H1 (cell line): ENCODE results near the gene PUS7L. TPM values are rescaled to one million over a fixed set of nuclear protein-coding genes. Genes with fewer than 3 reads are reported as not detected.

Experiments
- CTCF ChIA-PET: fragments of 300-600 bp; sonication (Branson Sonifier 250); formaldehyde crosslinking; loops from one replicate; lab custom pipeline; 2021; ENCODE audit not compliant: partially characterized antibody; lab: Charles Lee
- POLR2A ChIA-PET: fragments of 300-600 bp; sonication (Branson Sonifier 250); formaldehyde crosslinking; loops from one replicate; lab custom pipeline; 2021; ENCODE audit warnings: inconsistent platforms; ENCODE audit not compliant: partially characterized antibody; lab: Charles Lee
- DNase-seq, 2 experiments: peaks; one replicate each; pipeline versions ENCODE4 v3.0.0 to v3.0.0-alpha.2; 2010 to 2022; ENCODE audit warnings: low spot score in 2 of 2, low read depth in 1 of 2, mixed read lengths in 1 of 2
- FAIRE-seq: peaks from 2 replicates; lab custom pipeline; 2011; peaks lifted over from hg19 to GRCh38; lab: Jason Lieb, UNC
- H2AFZ ChIP-seq: 2 replicates; pipeline ENCODE4 v1.8.1; 2012; ENCODE audit warnings: low read length, inconsistent platforms
- H2AK5ac ChIP-seq: 2 replicates; pipeline ENCODE4 v1.6.1; 2013; ENCODE audit warnings: low read depth, low read length
- H2BK120ac ChIP-seq: replicated peaks from 2 replicates; pipeline ENCODE3; 2013; ENCODE audit warnings: low read depth, low read length, inconsistent platforms
- H2BK12ac ChIP-seq: 2 replicates; pipeline ENCODE4 v1.6.1; 2013; ENCODE audit warnings: low read depth, low read length
- H2BK15ac ChIP-seq: 2 replicates; pipeline ENCODE4 v1.6.1; 2013; ENCODE audit warnings: low read length
- H2BK20ac ChIP-seq: 2 replicates; pipeline ENCODE4 v1.6.1; 2013; ENCODE audit warnings: low read length
- H2BK5ac ChIP-seq: 2 replicates; pipeline ENCODE4 v1.6.1; 2013; ENCODE audit warnings: low read depth, low read length
- H3K14ac ChIP-seq: 2 replicates; pipeline ENCODE4 v1.6.1; 2013; ENCODE audit warnings: inconsistent platforms; ENCODE audit not compliant: insufficient read length
- H3K18ac ChIP-seq: 2 replicates; pipeline ENCODE4 v1.6.1; 2013; ENCODE audit warnings: low read length; ENCODE audit errors: extremely low read depth
- H3K23ac ChIP-seq: 2 replicates; pipeline ENCODE4 v1.6.1; 2013; ENCODE audit warnings: inconsistent platforms; ENCODE audit not compliant: insufficient read length
- H3K23me2 ChIP-seq: 2 replicates; pipeline ENCODE4 v1.6.1; 2013; ENCODE audit warnings: low read depth, low read length
- H3K27ac ChIP-seq: 2 replicates; pipeline ENCODE4 v1.6.1; 2011; ENCODE audit warnings: low read depth, low read length, inconsistent platforms
- H3K27me3 ChIP-seq, 4 experiments: replicated peaks in 1 of 4; 1 replicate in 1 of 4; 2 replicates in 3 of 4; pipeline versions ENCODE4 v1.6.1 to v1.8.1; 2011 to 2013; ENCODE audit warnings: low read length in 3 of 4, mild to moderate bottlenecking in 3 of 4, inconsistent platforms in 2 of 4, mixed read lengths in 2 of 4, moderate library complexity in 1 of 4; ENCODE audit not compliant: control insufficient read depth in 3 of 4, insufficient read depth in 3 of 4; ENCODE audit errors: extremely low read depth in 1 of 4
- H3K36me3 ChIP-seq, 4 experiments: 2 replicates each; pipeline versions ENCODE4 v1.6.1 to v1.8.1; 2011 to 2013; ENCODE audit warnings: mild to moderate bottlenecking in 4 of 4, low read length in 3 of 4, moderate library complexity in 2 of 4, control low read depth in 1 of 4, inconsistent platforms in 1 of 4; ENCODE audit not compliant: insufficient read depth in 4 of 4, control insufficient read depth in 2 of 4
- H3K4ac ChIP-seq: replicated peaks from 2 replicates; pipeline ENCODE3; 2013; ENCODE audit warnings: low read length, low read depth, mixed read lengths, inconsistent platforms; ENCODE audit not compliant: insufficient read length
- H3K4me1 ChIP-seq, 4 experiments: replicated peaks in 1 of 4; 1 replicate in 1 of 4; 2 replicates in 3 of 4; pipeline versions ENCODE4 v1.6.1 to v1.8.1; 2011 to 2013; ENCODE audit warnings: low read length in 3 of 4, inconsistent platforms in 2 of 4, mixed read lengths in 1 of 4; ENCODE audit not compliant: insufficient read depth in 4 of 4, control insufficient read depth in 3 of 4
- H3K4me2 ChIP-seq, 2 experiments: 2 replicates each; pipeline versions ENCODE4 v1.6.1 to v1.8.1; 2011 to 2013; ENCODE audit warnings: low read depth in 2 of 2, low read length in 2 of 2, control low read depth in 1 of 2, inconsistent platforms in 1 of 2, mild to moderate bottlenecking in 1 of 2; ENCODE audit not compliant: insufficient read depth in 1 of 2
- H3K4me3 ChIP-seq, 4 experiments: fragments of 200-600, 300-600 bp in 1 of 4; sonication (generic), shearing (Covaris generic), sonication (Bioruptor Twin) in 1 of 4; 2 replicates each; pipeline versions ENCODE4 v1.5.1 to v1.8.1; 2011 to 2016; ENCODE audit warnings: low read length in 4 of 4, low read depth in 3 of 4, control low read depth in 2 of 4, inconsistent platforms in 2 of 4, mild to moderate bottlenecking in 2 of 4, mixed read lengths in 1 of 4, moderate library complexity in 1 of 4; ENCODE audit not compliant: insufficient read depth in 2 of 4; ENCODE audit errors: extremely low read depth in 1 of 4
- H3K56ac ChIP-seq: replicated peaks from 2 replicates; pipeline ENCODE3; 2013; ENCODE audit warnings: low read depth, mild to moderate bottlenecking, mixed read lengths, low read length, inconsistent platforms; ENCODE audit not compliant: insufficient read length
- H3K79me1 ChIP-seq: 2 replicates; pipeline ENCODE4 v1.6.1; 2013; ENCODE audit warnings: low read depth, low read length, control low read depth
- H3K79me2 ChIP-seq, 2 experiments: 2 replicates each; pipeline versions ENCODE4 v1.6.1 to v1.8.1; 2012 to 2013; ENCODE audit warnings: low read length in 2 of 2, mild to moderate bottlenecking in 2 of 2, inconsistent platforms in 1 of 2; ENCODE audit not compliant: insufficient read depth in 2 of 2, control insufficient read depth in 1 of 2
- H3K9ac ChIP-seq, 4 experiments: replicated peaks in 1 of 4; 1 replicate in 1 of 4; 2 replicates in 3 of 4; pipeline versions ENCODE4 v1.6.1 to v1.8.1; 2011 to 2013; ENCODE audit warnings: low read depth in 3 of 4, low read length in 3 of 4, control low read depth in 2 of 4, mild to moderate bottlenecking in 2 of 4, moderate library complexity in 2 of 4, inconsistent platforms in 1 of 4; ENCODE audit errors: extremely low read depth in 1 of 4
- H3K9me3 ChIP-seq, 2 experiments: 2 replicates each; pipeline versions ENCODE4 v1.6.1 to v1.8.1; 2012 to 2013; ENCODE audit warnings: mild to moderate bottlenecking in 2 of 2, moderate library complexity in 2 of 2, control low read depth in 1 of 2, inconsistent platforms in 1 of 2, low read depth in 1 of 2, low read length in 1 of 2, mixed read lengths in 1 of 2; ENCODE audit not compliant: insufficient read depth in 2 of 2
- H4K20me1 ChIP-seq, 2 experiments: replicated peaks in 1 of 2; 2 replicates each; pipeline versions ENCODE3 to v1.8.1; 2011 to 2013; ENCODE audit warnings: inconsistent platforms in 2 of 2, low read length in 2 of 2, mild to moderate bottlenecking in 1 of 2; ENCODE audit not compliant: insufficient read depth in 2 of 2, control insufficient read depth in 1 of 2
- H4K5ac ChIP-seq: 2 replicates; pipeline ENCODE4 v1.6.1; 2013; ENCODE audit warnings: low read length, low read depth, mixed read lengths, inconsistent platforms; ENCODE audit not compliant: insufficient read length
- H4K8ac ChIP-seq: 2 replicates; pipeline ENCODE4 v1.8.0; 2013; ENCODE audit warnings: mild to moderate bottlenecking, moderate library complexity, low read length, inconsistent platforms; ENCODE audit not compliant: insufficient read depth; ENCODE audit errors: extremely low read depth
- H4K91ac ChIP-seq: replicated peaks from 2 replicates; pipeline ENCODE3; 2013; ENCODE audit warnings: low read length, mixed read lengths, inconsistent platforms; ENCODE audit not compliant: insufficient read length
- BACH1 ChIP-seq: IDR thresholded peaks from 2 replicates; pipeline ENCODE4 v1.6.1; 2012; ENCODE audit warnings: low read length, improper control_type of control experiment
- NANOG ChIP-seq: IDR thresholded peaks from 2 replicates; pipeline ENCODE4 v1.6.1; 2011; ENCODE audit warnings: low read length, low read depth, mild to moderate bottlenecking, inconsistent platforms; ENCODE audit not compliant: insufficient read depth, poor library complexity, severe bottlenecking
- POLR2AphosphoS5 ChIP-seq: IDR thresholded peaks from 2 replicates; pipeline ENCODE4 v1.6.1; 2011; ENCODE audit warnings: low read depth, low read length
- SIN3A ChIP-seq, 2 experiments: IDR thresholded peaks in 1 of 2; conservative IDR thresholded peaks in 1 of 2; 2 replicates each; pipeline ENCODE4 v1.6.1; 2011 to 2012; ENCODE audit warnings: low read length in 2 of 2, improper control_type of control experiment in 1 of 2, low read depth in 1 of 2, mild to moderate bottlenecking in 1 of 2
- SP4 ChIP-seq: IDR thresholded peaks from 2 replicates; pipeline ENCODE4 v1.6.1; 2012; ENCODE audit warnings: low read length, inconsistent platforms
- SRF ChIP-seq: IDR thresholded peaks from 2 replicates; pipeline ENCODE4 v1.6.1; 2011; ENCODE audit warnings: mild to moderate bottlenecking, low read depth, low read length, moderate library complexity
- WGBS, 2 experiments: shearing (Covaris generic) in 1 of 2; methylation state at CpG; one replicate each; pipeline versions ENCODE4 v1.1.6 to v1.1.7; 2013 to 2015; ENCODE audit warnings: low lambda C conversion rate in 2 of 2, mixed read lengths in 2 of 2, inconsistent platforms in 1 of 2, low coverage in 1 of 2, missing lambda C conversion rate in 1 of 2; ENCODE audit not compliant: insufficient replicate concordance in 2 of 2, insufficient coverage in 1 of 2, insufficient read length in 1 of 2; ENCODE audit errors: extremely low coverage in 1 of 2, missing lambda C conversion rate in 1 of 2; 5-methylcytosine and 5-hydroxymethylcytosine counted together
- polyA plus RNA-seq, 7 experiments: library from polyadenylated mRNA; depleted of rRNA in 3 of 7; stranded (reverse) in 5 of 7; unstranded in 2 of 7; fragments of >200 nt in 5 of 7; fragments of 200-250 nt in 2 of 7; gene quantifications; 1 replicate in 5 of 7; 2 replicates in 1 of 7; 4 replicates in 1 of 7; pipeline versions ENCODE4 v1.2.1 to v1.2.3, GENCODE V29; 2011 to 2013; ENCODE audit warnings: missing spikeins in 2 of 7, mixed read lengths in 2 of 7
- total RNA-seq: library from RNA; stranded (reverse); fragmentation: NEBNext Ultra II Directional; extraction: Animal tissue kit (Norgen Biotek cat#: 25700); gene quantifications from 2 replicates; pipeline ENCODE4 v1.2.1, GENCODE V29; 2021

Gene PUS7L
- total and polyA plus RNA-seq, 2 of the 8 experiments (the other 6 are each of a cell fraction or from before 2014, with no cell fraction given), result 3.6 to 26.8 TPM

GRCh38 chr12:43728698-43729097 is 29.9 kb downstream of the PUS7L start:
- H3K56ac ChIP-seq, result no peak overlapping the region
- 88% methylated on average over 1 of the region's 1 CpG; no CpG with 5 or more reads in 1 of the 2 experiments for WGBS, 2 experiments
- H3K4ac ChIP-seq, result no peak overlapping the region
- H4K20me1 ChIP-seq, result no peaks in the 10 kb centered on the region
- FAIRE-seq (no peak), DNase-seq (no peak)
- no peak overlapping the region for H2AFZ ChIP-seq
- H3K27me3 ChIP-seq, result no peaks in the 10 kb centered on the region
- no peaks in the 10 kb centered on the region for H3K23me2 ChIP-seq
- H3K36me3 ChIP-seq, result peaks cover 0 to 2% (median 0%) of the 10 kb centered on the region in 4 experiments; a peak in 1 of 8 replicates
- no peak overlapping the region for H2BK15ac ChIP-seq
- H3K4me3 ChIP-seq, result no peak overlapping the region
- H2BK20ac ChIP-seq, result no peak overlapping the region
- H3K27ac ChIP-seq, result no peak overlapping the region
- no peak overlapping the region for H2BK12ac ChIP-seq
- no peak overlapping the region for H4K5ac ChIP-seq
- POLR2A ChIA-PET, result no interaction called here
- CTCF ChIA-PET, result no interaction called here
- H2AK5ac ChIP-seq, result no peak overlapping the region
- no peaks in the 10 kb centered on the region for H3K79me2 ChIP-seq
- H3K23ac ChIP-seq, result no peak overlapping the region
- no peak overlapping the region for H3K18ac ChIP-seq
- H3K79me1 ChIP-seq, result no peaks in the 10 kb centered on the region
- no peaks in the 10 kb centered on the region for H3K9me3 ChIP-seq
- H2BK5ac ChIP-seq, result no peak overlapping the region
- H3K9ac ChIP-seq, result no peak overlapping the region
- H3K14ac ChIP-seq, result no peak overlapping the region
- H2BK120ac ChIP-seq, result no peak overlapping the region
- no peak overlapping the region for H4K91ac ChIP-seq
- H4K8ac ChIP-seq, result no peak overlapping the region
- no peaks in the 10 kb centered on the region; a peak in 1 of 7 replicates for H3K4me1 ChIP-seq
- no peak overlapping the region for H3K4me2 ChIP-seq
- TF ChIP-seq BACH1 (no peak), SP4 (no peak), SRF (no peak), NANOG (no peak), POLR2AphosphoS5 (no peak), SIN3A (conservative IDR thresholded peaks at IDR 0.05 in 1 of 2, IDR thresholded peaks at IDR 0.05 in 1 of 2; ENCODE audit: low read depth in 1 of 2, low read length in 2 of 2) (no peak)
